Colonic mucosa (tissue), 4 donors: ENCODE data around the gene MDN1. TPM values are rescaled to one million over a fixed set of nuclear protein-coding genes. Genes with fewer than 3 reads are reported as not detected.

Experiments used
- DNase-seq: peaks from one replicate; pipeline ENCODE4 v3.0.0-alpha.2; 2020
- H3K27ac ChIP-seq: fragments of 200-600 bp; one replicate; pipeline ENCODE4 v1.8.0; 2021
- H3K27me3 ChIP-seq: fragments of 200-600 bp; one replicate; pipeline ENCODE4 v1.8.0; 2021
- H3K36me3 ChIP-seq: fragments of 200-600 bp; one replicate; pipeline ENCODE4 v1.8.0; 2021
- H3K4me1 ChIP-seq: fragments of 200-600 bp; one replicate; pipeline ENCODE4 v1.8.0; 2021; ENCODE audit warnings: mild to moderate bottlenecking
- H3K4me3 ChIP-seq: fragments of 200-600 bp; one replicate; pipeline ENCODE4 v1.8.0; 2021
- H3K9ac ChIP-seq, 2 donors: one replicate each; pipeline ENCODE4 v1.7.0; 2013; ENCODE audit warnings: control low read depth in 2 of 2, low read depth in 2 of 2, low read length in 2 of 2
- H3K9me3 ChIP-seq: fragments of 200-600 bp; one replicate; pipeline ENCODE4 v1.8.0; 2021
- intact Hi-C: fragments of 100-400 bp; cut with DNase I; formaldehyde crosslinking; loops from one replicate; pipeline ENCODE4 v1.14.1; 2022
- total RNA-seq, 2 donors: library from RNA; stranded (reverse); fragmentation: NEBNext Ultra II Directional in 1 of 2; extraction: Animal tissue kit (Norgen Biotek cat#: 25700) in 1 of 2; gene quantifications; one replicate each; pipeline ENCODE4 v1.2.1, GENCODE V29; 2021
- TF ChIP-seq, protein P1 (sequence below): fragments of 200-600 bp; IDR thresholded peaks from one replicate; pipeline ENCODE4 v1.8.0; 2022; ENCODE audit warnings: antibody characterized with exemption, mild to moderate bottlenecking
- donor health status: healthy.
- donor health status: DM: no; HTN: no; CAD: no.
- donor health status: DM: no; HTN: no; CAD: no.

The MDN1 gene, protein sequence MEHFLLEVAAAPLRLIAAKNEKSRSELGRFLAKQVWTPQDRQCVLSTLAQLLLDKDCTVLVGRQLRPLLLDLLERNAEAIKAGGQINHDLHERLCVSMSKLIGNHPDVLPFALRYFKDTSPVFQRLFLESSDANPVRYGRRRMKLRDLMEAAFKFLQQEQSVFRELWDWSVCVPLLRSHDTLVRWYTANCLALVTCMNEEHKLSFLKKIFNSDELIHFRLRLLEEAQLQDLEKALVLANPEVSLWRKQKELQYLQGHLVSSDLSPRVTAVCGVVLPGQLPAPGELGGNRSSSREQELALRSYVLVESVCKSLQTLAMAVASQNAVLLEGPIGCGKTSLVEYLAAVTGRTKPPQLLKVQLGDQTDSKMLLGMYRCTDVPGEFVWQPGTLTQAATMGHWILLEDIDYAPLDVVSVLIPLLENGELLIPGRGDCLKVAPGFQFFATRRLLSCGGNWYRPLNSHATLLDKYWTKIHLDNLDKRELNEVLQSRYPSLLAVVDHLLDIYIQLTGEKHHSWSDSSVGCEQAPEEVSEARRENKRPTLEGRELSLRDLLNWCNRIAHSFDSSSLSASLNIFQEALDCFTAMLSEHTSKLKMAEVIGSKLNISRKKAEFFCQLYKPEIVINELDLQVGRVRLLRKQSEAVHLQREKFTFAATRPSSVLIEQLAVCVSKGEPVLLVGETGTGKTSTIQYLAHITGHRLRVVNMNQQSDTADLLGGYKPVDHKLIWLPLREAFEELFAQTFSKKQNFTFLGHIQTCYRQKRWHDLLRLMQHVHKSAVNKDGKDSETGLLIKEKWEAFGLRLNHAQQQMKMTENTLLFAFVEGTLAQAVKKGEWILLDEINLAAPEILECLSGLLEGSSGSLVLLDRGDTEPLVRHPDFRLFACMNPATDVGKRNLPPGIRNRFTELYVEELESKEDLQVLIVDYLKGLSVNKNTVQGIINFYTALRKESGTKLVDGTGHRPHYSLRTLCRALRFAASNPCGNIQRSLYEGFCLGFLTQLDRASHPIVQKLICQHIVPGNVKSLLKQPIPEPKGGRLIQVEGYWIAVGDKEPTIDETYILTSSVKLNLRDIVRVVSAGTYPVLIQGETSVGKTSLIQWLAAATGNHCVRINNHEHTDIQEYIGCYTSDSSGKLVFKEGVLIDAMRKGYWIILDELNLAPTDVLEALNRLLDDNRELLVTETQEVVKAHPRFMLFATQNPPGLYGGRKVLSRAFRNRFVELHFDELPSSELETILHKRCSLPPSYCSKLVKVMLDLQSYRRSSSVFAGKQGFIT (N-terminal part only)
- total RNA-seq: 10 to 100 TPM; 17.5 to 30.7 TPM

DNA sequence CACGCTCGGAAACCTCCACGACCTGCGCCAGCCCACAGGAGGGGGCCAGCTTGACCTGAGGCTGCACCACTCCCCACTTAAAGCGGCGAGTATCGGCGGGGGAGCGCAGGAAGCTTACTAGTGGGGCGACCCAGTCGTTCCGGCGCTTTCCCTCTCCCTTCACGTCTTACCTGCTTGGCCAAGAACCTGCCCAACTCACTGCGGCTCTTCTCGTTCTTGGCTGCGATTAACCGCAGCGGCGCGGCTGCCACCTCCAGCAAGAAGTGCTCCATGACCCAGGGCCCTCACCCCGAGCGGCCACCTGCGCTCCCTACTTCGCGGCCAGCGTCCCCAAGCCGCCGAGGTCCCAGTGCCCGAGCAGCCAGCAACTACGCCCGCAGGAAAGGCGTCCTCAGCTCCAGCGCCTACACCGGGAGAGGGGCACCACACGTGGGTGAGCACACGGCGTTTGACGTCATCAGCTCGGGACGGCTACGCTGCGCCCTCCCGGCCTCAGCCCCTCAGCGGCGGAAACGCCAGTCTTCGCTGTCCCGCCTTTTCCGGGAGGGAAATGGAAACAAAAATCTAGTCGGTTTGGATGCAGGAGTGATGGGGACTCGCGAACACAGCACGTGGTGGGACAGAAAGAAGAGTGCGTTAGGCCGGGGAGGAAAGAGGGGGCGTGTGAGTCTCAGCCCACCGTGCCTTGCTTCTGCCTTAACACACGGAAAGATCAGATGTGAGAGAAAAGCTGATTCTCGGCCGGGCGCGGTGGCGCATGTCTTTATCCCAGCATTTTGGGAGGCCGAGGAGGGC lies at the start of gene MDN1:
MDN1 (minus strand) TSS at position 459 of the 795 bp plus-strand sequence; CDS start at position 272, 187 bp downstream.
- peak; percentile 91 for DNase-seq

DNA sequence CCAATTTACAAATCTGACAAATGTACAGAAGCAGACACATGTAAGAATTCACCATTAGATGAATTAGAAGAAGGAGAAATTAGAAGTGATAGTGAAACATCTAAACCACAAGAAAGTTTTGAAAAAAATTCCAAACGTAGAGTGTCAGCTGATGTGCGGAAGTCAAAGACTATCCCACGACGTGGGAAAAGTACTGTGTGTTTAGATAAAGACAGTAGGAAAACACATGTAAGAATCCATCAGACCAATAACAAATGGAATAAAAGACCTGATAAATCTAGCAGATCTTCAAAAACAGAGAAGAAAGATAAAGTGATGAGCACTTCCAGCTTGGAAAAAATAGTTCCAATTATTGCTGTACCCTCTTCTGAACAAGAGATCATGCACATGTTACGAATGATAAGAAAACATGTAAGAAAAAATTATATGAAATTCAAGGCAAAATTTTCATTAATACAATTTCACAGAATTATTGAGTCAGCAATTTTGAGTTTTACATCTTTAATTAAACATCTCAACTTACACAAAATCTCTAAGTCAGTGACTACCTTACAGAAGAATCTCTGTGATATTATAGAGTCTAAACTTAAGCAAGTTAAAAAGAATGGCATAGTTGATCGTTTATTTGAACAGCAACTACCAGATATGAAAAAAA lies 46.6 kb upstream of the MDN1 start:
- H3K9me3 ChIP-seq: no peaks in the 10 kb centered on the region
- no peaks in the 10 kb centered on the region for H3K27me3 ChIP-seq
- TF ChIP-seq, protein P1, sequence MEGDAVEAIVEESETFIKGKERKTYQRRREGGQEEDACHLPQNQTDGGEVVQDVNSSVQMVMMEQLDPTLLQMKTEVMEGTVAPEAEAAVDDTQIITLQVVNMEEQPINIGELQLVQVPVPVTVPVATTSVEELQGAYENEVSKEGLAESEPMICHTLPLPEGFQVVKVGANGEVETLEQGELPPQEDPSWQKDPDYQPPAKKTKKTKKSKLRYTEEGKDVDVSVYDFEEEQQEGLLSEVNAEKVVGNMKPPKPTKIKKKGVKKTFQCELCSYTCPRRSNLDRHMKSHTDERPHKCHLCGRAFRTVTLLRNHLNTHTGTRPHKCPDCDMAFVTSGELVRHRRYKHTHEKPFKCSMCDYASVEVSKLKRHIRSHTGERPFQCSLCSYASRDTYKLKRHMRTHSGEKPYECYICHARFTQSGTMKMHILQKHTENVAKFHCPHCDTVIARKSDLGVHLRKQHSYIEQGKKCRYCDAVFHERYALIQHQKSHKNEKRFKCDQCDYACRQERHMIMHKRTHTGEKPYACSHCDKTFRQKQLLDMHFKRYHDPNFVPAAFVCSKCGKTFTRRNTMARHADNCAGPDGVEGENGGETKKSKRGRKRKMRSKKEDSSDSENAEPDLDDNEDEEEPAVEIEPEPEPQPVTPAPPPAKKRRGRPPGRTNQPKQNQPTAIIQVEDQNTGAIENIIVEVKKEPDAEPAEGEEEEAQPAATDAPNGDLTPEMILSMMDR: no peak
- no peak overlapping the region for H3K9ac ChIP-seq
- no peaks in the 10 kb centered on the region for H3K4me1 ChIP-seq
- intact Hi-C loops: no loop called here
- H3K4me3 ChIP-seq: no peak overlapping the region
- peaks cover 10% of the 10 kb centered on the region for H3K36me3 ChIP-seq
- H3K27ac ChIP-seq: no peak overlapping the region
- no peak for DNase-seq

More for the DNA sequence above, at the start of gene MDN1:
- TF ChIP-seq, protein P1: no peak
- H3K27ac ChIP-seq: peak within 1 kb of the TSS; percentile 76
- peak within 1 kb of the TSS; percentile 88 for H3K4me3 ChIP-seq
- H3K9ac ChIP-seq: peak within 1 kb of the TSS; percentile 76 to 96
- H3K9me3 ChIP-seq: no peaks in the 10 kb centered on the region
- peaks cover 10% of the 10 kb centered on the region for H3K4me1 ChIP-seq
- intact Hi-C loops: no loop called here
- H3K36me3 ChIP-seq: no peaks in the 10 kb centered on the region
- H3K27me3 ChIP-seq: no peaks in the 10 kb centered on the region

DNA sequence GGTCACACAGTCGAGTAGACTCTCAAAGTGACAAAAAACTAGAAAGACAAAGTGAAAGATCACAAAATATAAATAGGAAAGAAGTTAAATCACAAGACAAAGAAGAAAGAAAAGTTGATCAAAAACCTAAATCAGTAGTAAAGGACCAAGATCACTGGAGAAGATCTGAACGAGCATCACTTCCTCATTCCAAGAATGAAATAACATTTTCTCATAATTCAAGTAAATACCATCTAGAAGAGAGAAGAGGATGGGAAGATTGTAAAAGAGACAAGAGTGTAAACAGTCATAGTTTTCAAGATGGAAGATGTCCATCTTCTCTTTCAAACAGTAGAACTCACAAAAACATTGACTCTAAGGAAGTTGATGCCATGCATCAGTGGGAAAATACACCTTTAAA lies 43.1 kb upstream of the MDN1 start:
- peaks cover 13% of the 10 kb centered on the region for H3K36me3 ChIP-seq
- TF ChIP-seq, protein P1: no peak

DNA sequence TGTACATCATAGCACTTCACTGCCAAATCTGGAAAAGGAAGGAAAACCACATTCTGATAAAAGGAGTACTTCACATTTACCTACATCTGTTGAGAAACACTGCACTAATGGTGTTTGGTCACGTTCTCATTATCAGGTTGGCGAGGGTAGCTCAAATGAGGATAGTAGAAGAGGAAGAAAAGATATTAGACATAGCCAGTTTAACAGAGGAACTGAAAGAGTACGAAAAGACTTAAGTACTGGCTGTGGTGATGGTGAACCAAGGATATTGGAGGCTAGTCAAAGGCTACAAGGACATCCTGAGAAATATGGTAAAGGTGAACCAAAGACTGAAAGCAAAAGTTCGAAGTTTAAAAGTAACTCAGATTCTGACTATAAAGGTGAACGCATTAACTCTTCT lies 42.7 kb upstream of the MDN1 start:
- H3K9ac ChIP-seq: no peak overlapping the region
- H3K9me3 ChIP-seq: no peaks in the 10 kb centered on the region
- TF ChIP-seq, protein P1: no peak
- peaks cover 13% of the 10 kb centered on the region for H3K36me3 ChIP-seq
- H3K4me1 ChIP-seq: no peaks in the 10 kb centered on the region
- no peak overlapping the region for H3K27ac ChIP-seq
- no peak for DNase-seq
- H3K4me3 ChIP-seq: no peak overlapping the region
- intact Hi-C loops: no loop called here
- H3K27me3 ChIP-seq: no peaks in the 10 kb centered on the region

More for the DNA sequence above, 43.1 kb upstream of the MDN1 start:
- Histone ChIP-seq H3K4me1 (no peaks in the 10 kb centered on the region), H3K27me3 (no peaks in the 10 kb centered on the region), H3K4me3 (no peak overlapping the region), H3K9me3 (no peaks in the 10 kb centered on the region), H3K9ac (no peak overlapping the region), H3K27ac (no peak overlapping the region)
- DNase-seq: no peak
- intact Hi-C loops: no loop called here
